Esophagus squamous epithelium (tissue), 4 donors: ENCODE results near the gene CDKN1B.

Experiments
- POLR2A ChIP-seq, 4 donors: fragments of 450-650 bp; IDR thresholded peaks; one replicate each; pipeline ENCODE4 v1.6.1; 2017; ENCODE audit warnings: antibody characterized with exemption in 4 of 4, mild to moderate bottlenecking in 4 of 4, moderate library complexity in 3 of 4
- TF ChIP-seq, protein P1 (sequence below), 6 experiments: fragments of 450-650 bp in 4 of 6; fragments of 200-600 bp in 2 of 6; sonication (generic) in 2 of 6; IDR thresholded peaks; one replicate each; pipeline ENCODE4 v1.5.1; 2016 to 2019; ENCODE audit warnings: antibody characterized with exemption in 6 of 6, mild to moderate bottlenecking in 4 of 6, moderate library complexity in 4 of 6

- TF ChIP-seq POLR2A (IDR thresholded peaks at IDR 0.05): no peak
- TF ChIP-seq, protein P1, sequence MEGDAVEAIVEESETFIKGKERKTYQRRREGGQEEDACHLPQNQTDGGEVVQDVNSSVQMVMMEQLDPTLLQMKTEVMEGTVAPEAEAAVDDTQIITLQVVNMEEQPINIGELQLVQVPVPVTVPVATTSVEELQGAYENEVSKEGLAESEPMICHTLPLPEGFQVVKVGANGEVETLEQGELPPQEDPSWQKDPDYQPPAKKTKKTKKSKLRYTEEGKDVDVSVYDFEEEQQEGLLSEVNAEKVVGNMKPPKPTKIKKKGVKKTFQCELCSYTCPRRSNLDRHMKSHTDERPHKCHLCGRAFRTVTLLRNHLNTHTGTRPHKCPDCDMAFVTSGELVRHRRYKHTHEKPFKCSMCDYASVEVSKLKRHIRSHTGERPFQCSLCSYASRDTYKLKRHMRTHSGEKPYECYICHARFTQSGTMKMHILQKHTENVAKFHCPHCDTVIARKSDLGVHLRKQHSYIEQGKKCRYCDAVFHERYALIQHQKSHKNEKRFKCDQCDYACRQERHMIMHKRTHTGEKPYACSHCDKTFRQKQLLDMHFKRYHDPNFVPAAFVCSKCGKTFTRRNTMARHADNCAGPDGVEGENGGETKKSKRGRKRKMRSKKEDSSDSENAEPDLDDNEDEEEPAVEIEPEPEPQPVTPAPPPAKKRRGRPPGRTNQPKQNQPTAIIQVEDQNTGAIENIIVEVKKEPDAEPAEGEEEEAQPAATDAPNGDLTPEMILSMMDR (IDR thresholded peaks at IDR 0.05): no peak
Observed at GRCh38 chr12:12699345-12699744, 17.8 kb upstream of the CDKN1B start.
